Measurements from ENCODE around the gene TBX1. TPM values are rescaled to one million over a fixed set of nuclear protein-coding genes. Genes with fewer than 3 reads are reported as not detected.
"Not testable (repeated sequence)": the region's sequence is repeated elsewhere in the genome, so short reads cannot be mapped to it uniquely, and the experiment has no call there.

Gene TBX1
- total RNA-seq, 1 donor from 2014 or later: 73.2 TPM

- DNase-seq: no peak
Measured at GRCh38 chr22:19765477-19766239, 5.1 kb downstream of the TBX1 start.

GRCh38 chr22:19766240-19766510 is 5.6 kb downstream of the TBX1 start:
- no peak for DNase-seq

GRCh38 chr22:19766511-19767426 is 6.2 kb downstream of the TBX1 start:
- DNase-seq: peak; percentile 50

GRCh38 chr22:19767427-19768341 is 7.1 kb downstream of the TBX1 start:
- peak; percentile 64 for DNase-seq

GRCh38 chr22:19769393-19769715 is 8.8 kb downstream of the TBX1 start:
- DNase-seq: no peak

GRCh38 chr22:19770349-19771220 is 10.0 kb downstream of the TBX1 start:
- DNase-seq: no peak

GRCh38 chr22:19772422-19772672 is 11.8 kb downstream of the TBX1 start:
- DNase-seq: no peak

GRCh38 chr22:19772673-19773469 is 12.3 kb downstream of the TBX1 start:
- peak; percentile 86 for DNase-seq

- DNase-seq: no peak
Measured at GRCh38 chr22:19773470-19774040, 13.0 kb downstream of the TBX1 start.

- no peak for DNase-seq
Measured at GRCh38 chr22:19774628-19775027, 14.1 kb downstream of the TBX1 start.

- DNase-seq: no peak
Measured at GRCh38 chr22:19775496-19776325, 15.1 kb downstream of the TBX1 start.

GRCh38 chr22:19776433-19777031 is 16.0 kb downstream of the TBX1 start:
- no peak for DNase-seq

- not testable (repeated sequence) for DNase-seq
Measured at GRCh38 chr22:19777192-19777591, 16.6 kb downstream of the TBX1 start.

GRCh38 chr22:19779011-19779421 is 18.4 kb downstream of the TBX1 start:
- DNase-seq: no peak

- DNase-seq: no peak
Measured at GRCh38 chr22:19779685-19780268, 19.2 kb downstream of the TBX1 start.

GRCh38 chr22:19782533-19782932 is 22.0 kb downstream of the TBX1 start:
- DNase-seq: no peak

GRCh38 chr22:19783586-19784383 is 23.2 kb downstream of the TBX1 start:
- DNase-seq: no peak

GRCh38 chr22:19784384-19785175 is 24.0 kb downstream of the TBX1 start:
- no peak for DNase-seq
